ENCODE results near the gene HDAC9.

The HDAC9 gene

GRCh38 chr7:18553605-18554003 is 58.1 kb downstream of the HDAC9 start:
- DNase-seq (ENCODE audit: low read depth, low spot score), result no peak

GRCh38 chr7:18555120-18555519 is 59.6 kb downstream of the HDAC9 start:
- DNase-seq (ENCODE audit: low read depth, low spot score), result no peak

- DNase-seq (ENCODE audit: low read depth, low spot score), result no peak
Observed at GRCh38 chr7:18555968-18556367, 60.4 kb downstream of the HDAC9 start.

- DNase-seq (ENCODE audit: low read depth, low spot score), result no peak
Observed at GRCh38 chr7:18558503-18558902, 63.0 kb downstream of the HDAC9 start.

- DNase-seq (ENCODE audit: low read depth, low spot score), result no peak
Observed at GRCh38 chr7:18558910-18559309, 63.4 kb downstream of the HDAC9 start.

- DNase-seq (ENCODE audit: low read depth, low spot score), result no peak
Observed at GRCh38 chr7:18559756-18560155, 64.2 kb downstream of the HDAC9 start.

- DNase-seq (ENCODE audit: low read depth, low spot score), result no peak
Observed at GRCh38 chr7:18564779-18565178, 69.2 kb downstream of the HDAC9 start.

- no peak for DNase-seq (ENCODE audit: low read depth, low spot score)
Observed at GRCh38 chr7:18565337-18565736, 69.8 kb downstream of the HDAC9 start.

GRCh38 chr7:18566205-18566604 is 70.7 kb downstream of the HDAC9 start:
- no peak for DNase-seq (ENCODE audit: low read depth, low spot score)

GRCh38 chr7:18566829-18567228 is 71.3 kb downstream of the HDAC9 start:
- no peak for DNase-seq (ENCODE audit: low read depth, low spot score)

- no peak for DNase-seq (ENCODE audit: low read depth, low spot score)
Observed at GRCh38 chr7:18570441-18570840, 74.9 kb downstream of the HDAC9 start.

- no peak for DNase-seq (ENCODE audit: low read depth, low spot score)
Observed at GRCh38 chr7:18570890-18571478, 75.4 kb downstream of the HDAC9 start.

- no peak for DNase-seq (ENCODE audit: low read depth, low spot score)
Observed at GRCh38 chr7:18572154-18572553, 76.6 kb downstream of the HDAC9 start.

GRCh38 chr7:18572885-18573284 is 77.3 kb downstream of the HDAC9 start:
- DNase-seq (ENCODE audit: low read depth, low spot score), result no peak

- no peak for DNase-seq (ENCODE audit: low read depth, low spot score)
Observed at GRCh38 chr7:18573410-18574234, 78.1 kb downstream of the HDAC9 start.

- no peak for DNase-seq (ENCODE audit: low read depth, low spot score)
Observed at GRCh38 chr7:18574235-18574540, 78.6 kb downstream of the HDAC9 start.

GRCh38 chr7:18574676-18575075 is 79.1 kb downstream of the HDAC9 start:
- no peak for DNase-seq (ENCODE audit: low read depth, low spot score)

- DNase-seq (ENCODE audit: low read depth, low spot score), result no peak
Observed at GRCh38 chr7:18575622-18576572, 80.3 kb downstream of the HDAC9 start.

- DNase-seq (ENCODE audit: low read depth, low spot score), result no peak
Observed at GRCh38 chr7:18577096-18577771, 81.7 kb downstream of the HDAC9 start.

- DNase-seq (ENCODE audit: low read depth, low spot score), result no peak
Observed at GRCh38 chr7:18579698-18580097, 84.1 kb downstream of the HDAC9 start.

- DNase-seq (ENCODE audit: low read depth, low spot score), result no peak
Observed at GRCh38 chr7:18580950-18581349, 85.4 kb downstream of the HDAC9 start.

- DNase-seq (ENCODE audit: low read depth, low spot score), result no peak
Observed at GRCh38 chr7:18583305-18583704, 87.8 kb downstream of the HDAC9 start.
